Measurements from ENCODE around the gene FGF14. TPM values are rescaled to one million over a fixed set of nuclear protein-coding genes. Genes with fewer than 3 reads are reported as not detected.

The FGF14 gene
- total RNA-seq, 4 donors from 2014 or later: 0.08 to 1.4 (median 0.22) TPM

DNA sequence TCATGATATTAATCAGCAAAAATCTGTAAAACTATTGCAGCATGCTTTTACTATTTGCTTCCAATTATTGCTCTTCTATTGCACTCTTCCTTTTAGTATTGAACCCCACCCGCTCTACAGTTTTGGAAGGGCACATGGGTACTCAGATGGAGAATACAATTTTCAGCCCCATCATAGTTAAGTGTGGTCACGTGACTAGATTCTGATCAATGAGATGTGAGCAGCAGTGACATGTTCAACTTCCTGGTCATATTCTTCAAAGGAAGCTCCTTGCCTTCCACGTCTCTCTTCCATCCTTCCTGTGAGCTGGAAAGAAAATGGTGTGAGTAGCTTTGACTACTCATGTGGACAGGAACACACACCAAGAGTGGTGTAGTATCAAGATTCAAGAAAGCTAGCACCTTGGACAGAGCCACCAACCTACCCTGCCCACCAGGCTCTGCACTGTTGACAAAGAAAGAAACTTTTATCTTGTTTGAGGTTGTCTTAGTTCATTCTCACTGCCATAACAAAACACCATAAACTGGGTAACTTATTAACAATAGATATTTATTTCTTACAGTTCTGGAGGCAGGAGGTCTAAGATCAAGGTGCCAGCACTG, 3.8 kb upstream of the FGF14 start:
- peaks cover 20% of the 10 kb centered on the region for H3K4me1 ChIP-seq
- no peaks in the 10 kb centered on the region for H3K36me3 ChIP-seq
- WGBS: 67% methylated on average over 3 of the region's 3 CpGs
- TF ChIP-seq POLR2AphosphoS5 (IDR thresholded peaks at IDR 0.05) (no peak), POLR2A (IDR thresholded peaks at IDR 0.05) (no peak), EP300 (IDR thresholded peaks at IDR 0.05) (no peak)
- TF ChIP-seq, protein P1, sequence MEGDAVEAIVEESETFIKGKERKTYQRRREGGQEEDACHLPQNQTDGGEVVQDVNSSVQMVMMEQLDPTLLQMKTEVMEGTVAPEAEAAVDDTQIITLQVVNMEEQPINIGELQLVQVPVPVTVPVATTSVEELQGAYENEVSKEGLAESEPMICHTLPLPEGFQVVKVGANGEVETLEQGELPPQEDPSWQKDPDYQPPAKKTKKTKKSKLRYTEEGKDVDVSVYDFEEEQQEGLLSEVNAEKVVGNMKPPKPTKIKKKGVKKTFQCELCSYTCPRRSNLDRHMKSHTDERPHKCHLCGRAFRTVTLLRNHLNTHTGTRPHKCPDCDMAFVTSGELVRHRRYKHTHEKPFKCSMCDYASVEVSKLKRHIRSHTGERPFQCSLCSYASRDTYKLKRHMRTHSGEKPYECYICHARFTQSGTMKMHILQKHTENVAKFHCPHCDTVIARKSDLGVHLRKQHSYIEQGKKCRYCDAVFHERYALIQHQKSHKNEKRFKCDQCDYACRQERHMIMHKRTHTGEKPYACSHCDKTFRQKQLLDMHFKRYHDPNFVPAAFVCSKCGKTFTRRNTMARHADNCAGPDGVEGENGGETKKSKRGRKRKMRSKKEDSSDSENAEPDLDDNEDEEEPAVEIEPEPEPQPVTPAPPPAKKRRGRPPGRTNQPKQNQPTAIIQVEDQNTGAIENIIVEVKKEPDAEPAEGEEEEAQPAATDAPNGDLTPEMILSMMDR (IDR thresholded peaks at IDR 0.05): no peak
- H3K27me3 ChIP-seq: peaks cover 6% of the 10 kb centered on the region
- no peak overlapping the region for H3K4me3 ChIP-seq
- DNase-seq (ENCODE audit: low spot score in 2 of 2): no peak
- H3K9me3 ChIP-seq: no peaks in the 10 kb centered on the region
- no peak overlapping the region for H3K27ac ChIP-seq

DNA sequence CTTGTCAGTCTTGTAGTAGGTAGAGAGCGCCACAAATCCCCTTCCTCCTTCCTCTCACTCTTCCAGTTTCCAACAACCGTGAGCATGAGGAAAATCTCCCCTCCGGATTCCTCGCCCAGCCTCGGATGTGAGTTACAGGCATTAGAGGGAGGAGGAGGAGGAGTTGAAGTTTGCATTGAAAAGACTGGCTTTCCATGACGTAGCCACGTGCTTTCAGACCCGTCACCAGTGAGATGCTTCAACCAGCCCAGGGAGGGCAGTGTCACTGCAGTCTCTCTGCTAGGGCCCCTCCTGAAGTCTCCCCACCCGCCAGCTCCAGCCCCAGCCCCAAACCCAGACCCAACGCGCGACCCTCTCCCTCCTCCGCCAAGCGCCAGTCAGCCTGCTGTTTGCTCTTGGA, 442 bp upstream of the FGF14 start:
- peak overlapping the region; percentile 58 for H3K4me3 ChIP-seq

DNA sequence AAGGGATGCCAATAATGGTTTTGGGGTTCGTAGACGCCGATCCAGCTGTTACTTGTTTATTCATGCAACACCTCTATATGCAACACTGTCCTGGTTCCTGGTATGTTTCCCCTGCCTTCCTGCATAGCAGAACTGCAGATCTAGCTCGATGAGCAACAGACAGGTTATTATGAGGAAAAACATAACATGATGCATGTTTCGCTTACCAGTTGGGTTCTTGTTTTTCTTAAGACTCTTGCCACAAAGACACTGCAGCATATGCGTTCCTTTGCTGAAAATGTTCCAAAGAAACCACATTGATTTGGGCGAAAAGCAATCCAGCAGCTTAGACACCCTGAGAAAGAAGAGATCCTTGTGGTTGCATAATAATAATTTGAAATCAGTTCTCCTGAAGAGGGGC, 583 bp downstream of the FGF14 start:
- DNase-seq (ENCODE audit: low spot score in 2 of 2): no peak
- H3K27me3 ChIP-seq: peaks cover 4% of the 10 kb centered on the region
- WGBS: 12% methylated on average over 7 of the region's 7 CpGs
- H3K4me3 ChIP-seq: peak overlapping the region; percentile 58
- H3K4me1 ChIP-seq: peaks cover 32% of the 10 kb centered on the region
- no peaks in the 10 kb centered on the region for H3K36me3 ChIP-seq
- no peaks in the 10 kb centered on the region for H3K9me3 ChIP-seq
- TF ChIP-seq POLR2AphosphoS5 (IDR thresholded peaks at IDR 0.05) (no peak), EP300 (IDR thresholded peaks at IDR 0.05) (no peak), POLR2A (IDR thresholded peaks at IDR 0.05) (no peak)
- H3K27ac ChIP-seq: no peak overlapping the region

More for the DNA sequence above, 442 bp upstream of the FGF14 start:
- H3K36me3 ChIP-seq: no peaks in the 10 kb centered on the region
- peak overlapping the region; percentile 12 for H3K27ac ChIP-seq
- peak in 1 of 2 donors; percentile 65 for DNase-seq (ENCODE audit: low spot score in 2 of 2)
- TF ChIP-seq, protein P1 (IDR thresholded peaks at IDR 0.05): no peak
- TF ChIP-seq POLR2AphosphoS5 (IDR thresholded peaks at IDR 0.05) (no peak), POLR2A (IDR thresholded peaks at IDR 0.05) (no peak), EP300 (IDR thresholded peaks at IDR 0.05) (no peak)
- H3K9me3 ChIP-seq: no peaks in the 10 kb centered on the region
- H3K27me3 ChIP-seq: peaks cover 9% of the 10 kb centered on the region
- 5% methylated on average over 12 of the region's 14 CpGs for WGBS
- peaks cover 32% of the 10 kb centered on the region for H3K4me1 ChIP-seq

DNA sequence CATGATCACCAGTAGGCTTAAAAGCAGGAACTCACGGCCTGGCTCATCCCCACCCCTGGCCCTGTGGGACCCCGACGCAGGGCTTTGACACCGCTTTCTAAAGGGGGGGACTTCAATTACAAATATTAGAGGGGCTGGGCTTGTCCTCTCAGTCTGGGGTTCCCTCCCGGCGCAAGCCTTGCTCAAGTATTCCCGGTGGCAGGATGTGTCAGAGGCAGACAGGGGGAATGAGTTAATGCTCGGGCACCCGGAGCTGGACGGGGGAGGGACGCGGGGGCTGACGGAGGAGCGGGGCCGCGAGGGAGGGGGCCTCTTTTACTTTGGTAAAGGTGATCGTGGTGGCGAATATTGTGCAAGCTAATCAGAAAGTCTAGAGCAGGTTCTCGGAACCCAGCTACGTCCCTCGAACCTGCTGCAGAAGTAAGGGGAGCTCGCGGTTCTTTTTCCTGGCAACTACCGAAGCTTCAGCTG, 1.1 kb downstream of the FGF14 start:
- TF ChIP-seq EP300 (IDR thresholded peaks at IDR 0.05) (no peak), POLR2AphosphoS5 (IDR thresholded peaks at IDR 0.05) (no peak), POLR2A (IDR thresholded peaks at IDR 0.05) (no peak)
- TF ChIP-seq, protein P1 (IDR thresholded peaks at IDR 0.05): no peak
- Histone ChIP-seq H3K27ac (no peak overlapping the region), H3K9me3 (no peaks in the 10 kb centered on the region), H3K27me3 (peaks cover 4% of the 10 kb centered on the region), H3K4me3 (peak overlapping the region; percentile 58), H3K4me1 (peaks cover 32% of the 10 kb centered on the region), H3K36me3 (no peaks in the 10 kb centered on the region)
- under 1% methylated on average over 24 of the region's 24 CpGs for WGBS
- peak in 1 of 2 donors; percentile 73 for DNase-seq (ENCODE audit: low spot score in 2 of 2)

GRCh38 chr13:102399791-102400674, 1.8 kb downstream of the FGF14 start:
- Histone ChIP-seq H3K36me3 (no peaks in the 10 kb centered on the region), H3K9me3 (no peaks in the 10 kb centered on the region), H3K4me3 (peak overlapping the region; percentile 58), H3K27me3 (peaks cover 4% of the 10 kb centered on the region), H3K27ac (no peak overlapping the region), H3K4me1 (peaks cover 36% of the 10 kb centered on the region)
- TF ChIP-seq POLR2AphosphoS5 (IDR thresholded peaks at IDR 0.05) (no peak), EP300 (IDR thresholded peaks at IDR 0.05) (no peak), POLR2A (IDR thresholded peaks at IDR 0.05) (no peak)
- WGBS: 2% methylated on average over 23 of the region's 58 CpGs
- DNase-seq (ENCODE audit: low spot score in 2 of 2): peak in 1 of 2 donors; percentile 64

GRCh38 chr13:102395939-102396338, 5.9 kb downstream of the FGF14 start:
- 85% methylated on average over 2 of the region's 2 CpGs for WGBS
- H3K36me3 ChIP-seq: no peaks in the 10 kb centered on the region
- no peaks in the 10 kb centered on the region for H3K9me3 ChIP-seq
- TF ChIP-seq POLR2A (IDR thresholded peaks at IDR 0.05): no peak
- no peak for TF ChIP-seq POLR2AphosphoS5 (IDR thresholded peaks at IDR 0.05)
- TF ChIP-seq, protein P1 (IDR thresholded peaks at IDR 0.05): no peak
- no peak for TF ChIP-seq EP300 (IDR thresholded peaks at IDR 0.05)
- H3K4me3 ChIP-seq: no peak overlapping the region
- peaks cover 31% of the 10 kb centered on the region for H3K4me1 ChIP-seq
- no peak overlapping the region for H3K27ac ChIP-seq
- peaks cover 4% of the 10 kb centered on the region for H3K27me3 ChIP-seq
- DNase-seq (ENCODE audit: low spot score in 2 of 2): no peak
